ENCODE data around the gene TMEM209.

GRCh38 chr7:130231792-130232191 lies 26.6 kb upstream of the TMEM209 start:
- no peak for TF ChIP-seq REST (IDR thresholded peaks at IDR 0.05)
- TF ChIP-seq CTCF (IDR thresholded peaks at IDR 0.05) = no peak
- TF ChIP-seq HMGXB4 (CRISPR knock-in tag; IDR thresholded peaks at IDR 0.05; ENCODE audit: borderline replicate concordance) = no peak
- no peak for TF ChIP-seq POLR2A (IDR thresholded peaks at IDR 0.05; ENCODE audit: low read length)
- TF ChIP-seq EHMT2 (IDR thresholded peaks at IDR 0.05; ENCODE audit: low read depth) = no peak
- no peak for TF ChIP-seq JUNB (IDR thresholded peaks at IDR 0.05)
- no peak for TF ChIP-seq RAD21 (conservative IDR thresholded peaks at IDR 0.05 in 1 of 2, IDR thresholded peaks at IDR 0.05 in 1 of 2)
- no peak for TF ChIP-seq HEYL (CRISPR knock-in tag; IDR thresholded peaks at IDR 0.05)
- no peak for TF ChIP-seq HOXB13 (CRISPR knock-in tag; IDR thresholded peaks at IDR 0.05; ENCODE audit: low read depth)

Data from A549 (cell line).